GM19025 (cell line): ENCODE measurements around the gene L3MBTL4.
"Not testable (repeated sequence)": the region's sequence is repeated elsewhere in the genome, so short reads cannot be mapped to it uniquely, and the experiment has no call there.

Source experiments
- ATAC-seq: cut with Tn5 transposase; IDR thresholded peaks from one replicate; pipeline ENCODE4 v1.9.1; 2021; ENCODE audit warnings: mild to moderate bottlenecking, low read depth, moderate library complexity; ENCODE audit not compliant: unreplicated experiment

Gene L3MBTL4

GRCh38 chr18:6259324-6259723 is 155.4 kb downstream of the L3MBTL4 start:
- not testable (repeated sequence) for ATAC-seq

DNA sequence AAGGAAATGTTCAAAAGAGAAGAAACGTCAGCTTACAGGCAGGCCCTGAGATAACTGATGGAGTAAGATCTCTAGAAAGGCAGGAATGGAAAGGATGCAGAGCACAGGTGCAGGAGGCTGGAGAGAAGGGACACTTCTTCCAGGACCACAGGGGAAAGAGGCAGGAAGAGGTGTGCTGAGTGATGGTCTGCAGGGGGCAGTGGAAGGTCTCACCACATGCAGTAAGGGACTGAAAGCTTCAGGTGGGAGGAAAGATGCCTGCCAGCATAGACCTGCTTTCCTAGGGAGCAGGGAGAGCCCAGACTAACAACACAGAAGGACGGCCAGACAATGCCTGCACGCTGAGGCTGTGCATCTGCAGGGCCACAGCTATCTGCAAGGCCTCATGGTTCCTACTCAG is 156.8 kb downstream of the L3MBTL4 start:
- ATAC-seq = no peak

DNA sequence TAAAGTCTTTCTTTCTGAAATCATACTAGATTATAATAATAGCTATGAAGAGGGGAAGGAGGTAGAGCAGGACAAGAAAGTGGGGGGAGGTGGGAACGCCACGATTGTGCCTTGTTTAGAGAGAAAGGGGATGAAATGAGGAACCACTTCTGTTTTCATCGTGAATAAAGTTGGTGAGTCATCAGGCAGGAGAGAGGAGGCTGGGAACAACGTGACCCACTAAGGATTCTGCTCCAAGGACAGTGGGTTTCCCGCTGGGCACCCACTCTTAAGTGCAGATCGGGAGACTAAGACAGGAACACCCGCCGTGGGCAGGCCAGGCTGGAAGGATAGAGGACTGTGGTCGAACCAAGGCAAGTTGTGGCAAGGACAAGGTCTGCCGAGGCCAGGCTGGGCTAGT is 158.2 kb downstream of the L3MBTL4 start:
- no peak for ATAC-seq

GRCh38 chr18:6255886-6256285 is 158.8 kb downstream of the L3MBTL4 start:
- ATAC-seq = no peak

GRCh38 chr18:6255116-6255705 is 159.5 kb downstream of the L3MBTL4 start:
- no peak for ATAC-seq

- no peak for ATAC-seq
These were observed 160.3 kb downstream of the L3MBTL4 start for GRCh38 chr18:6254456-6254855.

GRCh38 chr18:6251084-6251483 is 163.6 kb downstream of the L3MBTL4 start:
- no peak for ATAC-seq

GRCh38 chr18:6249788-6250187 is 164.9 kb downstream of the L3MBTL4 start:
- ATAC-seq = no peak

DNA sequence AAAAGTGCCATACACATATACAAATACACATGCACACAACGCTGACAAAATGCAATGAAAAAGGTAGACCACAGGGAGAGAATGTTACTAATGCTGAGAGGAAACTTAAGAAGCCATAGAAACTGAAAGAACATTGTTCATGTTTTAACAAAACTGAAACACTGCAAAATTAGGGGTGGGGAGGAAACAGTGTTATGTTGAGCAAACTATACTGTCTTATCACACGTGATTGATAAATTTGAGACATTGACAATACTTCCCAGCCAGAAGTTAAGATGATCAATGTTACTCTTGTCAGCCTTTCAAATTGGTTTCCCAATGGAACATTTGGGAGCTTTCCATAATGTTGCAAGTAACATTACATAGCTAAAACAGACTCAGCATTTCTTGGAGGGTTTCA is 165.5 kb downstream of the L3MBTL4 start:
- ATAC-seq = peak; percentile 93

GRCh38 chr18:6248017-6248416 is 166.7 kb downstream of the L3MBTL4 start:
- no peak for ATAC-seq

GRCh38 chr18:6242004-6242403 is 172.7 kb downstream of the L3MBTL4 start:
- ATAC-seq = no peak

DNA sequence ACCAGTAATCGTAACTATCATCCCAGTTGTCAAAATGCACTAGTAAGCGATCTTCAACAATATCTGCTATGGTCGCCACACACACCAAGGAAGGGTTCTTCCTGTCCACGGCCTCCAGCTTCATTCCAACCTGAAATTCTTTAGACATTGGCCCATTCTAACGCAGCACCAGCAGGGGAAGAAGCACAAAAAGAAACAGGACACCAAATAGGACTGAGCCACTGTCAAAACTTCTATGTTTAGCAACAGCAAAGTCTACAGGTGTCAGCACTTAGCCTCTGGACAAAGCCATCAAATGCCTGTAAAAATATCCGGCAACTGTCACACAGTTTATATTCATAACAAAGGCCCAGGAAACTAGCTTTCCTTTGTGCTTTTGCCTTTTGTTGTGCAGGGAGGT is 175.0 kb downstream of the L3MBTL4 start:
- no peak for ATAC-seq

DNA sequence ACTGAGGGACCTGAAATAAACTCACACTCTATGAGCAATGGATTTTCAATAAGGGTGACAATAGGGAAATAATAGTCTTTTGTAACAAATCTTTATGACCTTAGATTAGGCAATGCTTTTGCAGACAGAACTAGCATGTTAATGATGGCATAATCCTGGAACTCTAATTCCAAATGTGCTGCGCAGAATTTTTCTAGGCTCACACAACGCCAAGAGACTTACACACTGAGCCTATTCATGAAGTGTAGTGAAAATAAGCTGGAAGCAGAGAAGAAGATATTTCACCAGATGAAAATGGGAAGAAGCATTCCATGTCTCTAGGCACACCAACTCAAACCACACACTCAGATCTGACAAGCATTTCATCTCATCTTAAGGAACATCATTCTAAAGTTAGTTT is 178.5 kb downstream of the L3MBTL4 start:
- no peak for ATAC-seq

DNA sequence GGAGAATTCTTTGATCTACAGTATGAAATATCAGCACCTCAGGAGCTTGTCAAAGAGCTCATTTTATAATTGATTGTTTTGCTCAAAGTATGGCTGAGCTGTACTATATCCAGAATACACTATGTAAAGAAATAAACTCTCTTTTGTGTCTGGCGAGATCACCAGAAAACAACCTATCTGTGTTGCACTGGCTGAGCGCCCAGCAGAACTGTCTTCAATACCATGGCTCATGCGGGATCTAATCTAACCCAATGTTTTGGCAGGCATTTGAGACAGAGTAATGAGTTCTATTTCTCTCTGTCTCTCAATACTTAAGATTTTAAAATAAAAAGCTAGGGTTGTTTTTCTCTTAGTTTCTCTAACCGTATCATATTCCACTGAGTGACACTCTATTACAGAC is 192.4 kb downstream of the L3MBTL4 start:
- ATAC-seq = no peak

DNA sequence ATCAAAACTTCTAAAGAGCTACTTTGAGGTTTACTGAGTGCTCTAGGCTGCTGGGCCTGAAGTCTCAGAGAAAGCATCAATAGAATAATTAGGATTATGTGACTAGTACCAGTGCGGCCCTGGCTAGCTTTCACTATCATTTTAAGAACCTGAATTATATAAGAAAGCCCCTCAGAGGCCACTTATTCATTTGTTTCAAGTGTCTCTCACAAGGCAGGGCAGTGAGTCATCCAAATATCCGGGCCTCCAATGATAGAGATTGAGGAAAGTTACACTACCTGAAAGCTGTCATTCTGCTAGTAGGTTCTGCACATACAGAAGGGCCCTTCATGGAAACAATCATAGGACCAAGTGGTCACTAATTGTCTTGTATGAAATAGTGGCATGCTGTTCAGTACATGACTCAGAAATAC is 193.1 kb downstream of the L3MBTL4 start:
- no peak for ATAC-seq

DNA sequence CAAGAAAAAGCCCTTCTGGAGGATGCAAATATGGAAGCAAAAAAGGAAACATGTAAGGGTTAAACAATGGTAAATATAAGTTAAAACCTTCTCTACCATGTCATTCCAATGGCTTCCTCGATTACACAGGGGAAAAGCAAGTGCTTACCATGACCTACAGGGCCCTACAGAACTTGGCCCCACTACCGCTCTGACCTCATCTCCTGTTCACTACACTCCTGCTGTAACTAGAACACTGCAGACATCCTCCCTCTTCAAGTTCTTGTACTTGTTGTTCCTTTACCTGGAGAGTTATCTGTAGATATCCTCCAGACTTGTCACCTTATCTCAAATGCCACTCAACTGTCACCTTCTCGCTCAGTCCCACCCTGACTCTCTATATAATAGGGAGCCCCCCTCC is 194.6 kb downstream of the L3MBTL4 start:
- ATAC-seq = no peak

DNA sequence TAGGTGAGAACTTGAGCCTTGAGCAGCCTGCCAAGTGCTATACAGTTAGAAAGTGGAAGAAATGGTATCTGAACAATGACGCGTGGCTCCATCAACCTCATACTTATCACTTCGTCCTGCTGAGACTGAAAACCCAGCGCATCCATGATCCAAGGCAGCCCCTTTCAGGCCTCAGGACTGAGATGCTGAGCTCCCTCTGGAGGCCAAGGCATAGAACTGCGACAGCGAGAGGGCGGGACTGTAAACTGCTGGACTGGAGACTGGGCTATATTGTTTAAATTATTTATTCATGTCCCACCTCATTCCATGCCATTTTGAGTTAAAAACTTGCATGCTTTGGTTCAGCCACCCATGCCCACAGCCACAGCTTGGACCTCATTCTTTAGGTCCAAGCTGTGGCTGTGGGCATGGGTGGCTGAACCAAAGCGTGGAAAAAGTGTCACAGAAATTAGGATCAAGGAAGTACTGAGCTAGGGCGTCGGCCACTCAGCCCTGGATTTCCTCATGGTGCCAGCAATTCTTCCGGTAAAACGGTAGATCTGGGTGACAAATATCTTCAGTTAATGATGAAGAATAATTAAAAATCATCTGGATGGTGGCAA is 195.5 kb downstream of the L3MBTL4 start:
- ATAC-seq = no peak

GRCh38 chr18:6215888-6216287 is 198.8 kb downstream of the L3MBTL4 start:
- no peak for ATAC-seq

- no peak for ATAC-seq
These were observed 203.6 kb downstream of the L3MBTL4 start for GRCh38 chr18:6211174-6211504.

- no peak for ATAC-seq
These were observed 204.2 kb downstream of the L3MBTL4 start for GRCh38 chr18:6210349-6211173.

GRCh38 chr18:6207941-6208340 is 206.8 kb downstream of the L3MBTL4 start:
- no peak for ATAC-seq

- ATAC-seq = no peak
These were observed 207.6 kb downstream of the L3MBTL4 start for GRCh38 chr18:6207116-6207515.
